Trophoblast cell (in vitro differentiated cells and primary cell): ENCODE data around the gene BPIFB4.

ENCODE experiments used
- DNase-seq, 2 donors: peaks; one replicate each; pipeline ENCODE4 v3.0.0-alpha.2; 2016
- H2AFZ ChIP-seq: 2 replicates; pipeline ENCODE4 v1.6.1; 2013; ENCODE audit warnings: low read length, moderate library complexity, mild to moderate bottlenecking; ENCODE audit not compliant: insufficient read depth, poor library complexity
- H2AK5ac ChIP-seq: 2 replicates; pipeline ENCODE4 v1.6.1; 2013; ENCODE audit warnings: mild to moderate bottlenecking, low read length
- H2BK120ac ChIP-seq: 2 replicates; pipeline ENCODE4 v1.6.1; 2013; ENCODE audit warnings: low read length, mild to moderate bottlenecking, moderate library complexity; ENCODE audit not compliant: insufficient read depth, poor library complexity
- H2BK12ac ChIP-seq: 2 replicates; pipeline ENCODE4 v1.6.1; 2013; ENCODE audit warnings: mild to moderate bottlenecking, low read length, moderate library complexity
- H2BK5ac ChIP-seq: 2 replicates; pipeline ENCODE4 v1.6.1; 2013; ENCODE audit warnings: low read length, low read depth, moderate library complexity, mild to moderate bottlenecking; ENCODE audit not compliant: poor library complexity
- H3K14ac ChIP-seq: 2 replicates; pipeline ENCODE4 v1.6.1; 2013; ENCODE audit warnings: mild to moderate bottlenecking, low read length
- H3K18ac ChIP-seq: 2 replicates; pipeline ENCODE4 v1.6.1; 2013; ENCODE audit warnings: mild to moderate bottlenecking, low read length
- H3K23ac ChIP-seq: 2 replicates; pipeline ENCODE4 v1.6.1; 2013; ENCODE audit warnings: low read length
- H3K27ac ChIP-seq: 2 replicates; pipeline ENCODE4 v1.5.1; 2013; ENCODE audit warnings: low read depth, mild to moderate bottlenecking, inconsistent platforms, low read length, moderate library complexity
- H3K27me3 ChIP-seq: 2 replicates; pipeline ENCODE4 v1.6.1; 2013; ENCODE audit warnings: inconsistent platforms, mild to moderate bottlenecking, low read length, moderate library complexity; ENCODE audit not compliant: insufficient read depth
- H3K36me3 ChIP-seq, 2 experiments: 1 replicate in 1 of 2; 2 replicates in 1 of 2; pipeline ENCODE4 v1.6.1; 2013; ENCODE audit warnings: low read length in 2 of 2, mild to moderate bottlenecking in 2 of 2, moderate library complexity in 1 of 2; ENCODE audit not compliant: insufficient read depth in 2 of 2, control insufficient read depth in 1 of 2
- H3K4ac ChIP-seq: 2 replicates; pipeline ENCODE4 v1.6.1; 2013; ENCODE audit warnings: low read depth, mild to moderate bottlenecking, low read length, moderate library complexity
- H3K4me1 ChIP-seq, 2 experiments: 1 replicate in 1 of 2; 2 replicates in 1 of 2; pipeline ENCODE4 v1.6.1; 2013; ENCODE audit warnings: low read length in 2 of 2, mild to moderate bottlenecking in 2 of 2, moderate library complexity in 1 of 2; ENCODE audit not compliant: insufficient read depth in 2 of 2, control insufficient read depth in 1 of 2
- H3K4me2 ChIP-seq: 2 replicates; pipeline ENCODE4 v1.6.1; 2013; ENCODE audit warnings: inconsistent platforms, mild to moderate bottlenecking, low read length, moderate library complexity
- H3K4me3 ChIP-seq: 2 replicates; pipeline ENCODE4 v1.5.1; 2013; ENCODE audit warnings: mild to moderate bottlenecking, low read depth, low read length, inconsistent platforms
- H3K79me1 ChIP-seq: one replicate; pipeline ENCODE4 v1.6.1; 2013; ENCODE audit warnings: low read length
- H3K79me2 ChIP-seq: 2 replicates; pipeline ENCODE4 v1.6.1; 2013; ENCODE audit warnings: low read length, mild to moderate bottlenecking; ENCODE audit not compliant: control insufficient read depth, insufficient read depth, poor library complexity
- H3K9ac ChIP-seq: 2 replicates; pipeline ENCODE4 v1.6.1; 2013; ENCODE audit warnings: mild to moderate bottlenecking, low read length
- H3K9me3 ChIP-seq: 2 replicates; pipeline ENCODE4 v1.6.1; 2013; ENCODE audit warnings: low read depth, mild to moderate bottlenecking, control low read depth, inconsistent platforms, low read length; ENCODE audit not compliant: insufficient read depth
- H4K12ac ChIP-seq: 2 replicates; pipeline ENCODE4 v1.6.1; 2013; ENCODE audit warnings: low read depth, mild to moderate bottlenecking, low read length, moderate library complexity
- H4K8ac ChIP-seq: 2 replicates; pipeline ENCODE4 v1.6.1; 2013; ENCODE audit warnings: low read depth, mild to moderate bottlenecking, low read length, moderate library complexity
- H4K91ac ChIP-seq: one replicate; pipeline ENCODE4 v1.6.1; 2013; ENCODE audit warnings: low read depth, mild to moderate bottlenecking, low read length, moderate library complexity
- WGBS: extraction: QIAGEN DNeasy Blood & Tissue Kit; methylation state at CpG from one replicate; pipeline ENCODE4 v1.1.7; 2013; ENCODE audit warnings: missing lambda C conversion rate; ENCODE audit not compliant: insufficient read length, insufficient coverage; ENCODE audit errors: extremely low coverage; 5-methylcytosine and 5-hydroxymethylcytosine counted together

The BPIFB4 gene

GRCh38 chr20:33037456-33037855 lies 42.0 kb upstream of the BPIFB4 start:
- no peaks in the 10 kb centered on the region for H3K9me3 ChIP-seq
- no peak overlapping the region for H2AK5ac ChIP-seq
- no peak overlapping the region for H3K14ac ChIP-seq
- no peak overlapping the region for H3K4ac ChIP-seq
- no peaks in the 10 kb centered on the region for H3K36me3 ChIP-seq
- H3K27ac ChIP-seq, result no peak overlapping the region
- WGBS, result no CpG with 5 or more reads among the region's 5 CpGs
- no peak overlapping the region for H4K8ac ChIP-seq
- H2BK5ac ChIP-seq, result no peak overlapping the region
- no peak for DNase-seq
- H4K12ac ChIP-seq, result no peak overlapping the region
- no peak overlapping the region for H3K4me2 ChIP-seq
- no peak overlapping the region for H3K18ac ChIP-seq
- no peak overlapping the region for H2AFZ ChIP-seq
- no peak overlapping the region for H3K9ac ChIP-seq
- H2BK12ac ChIP-seq, result no peak overlapping the region
- no peak overlapping the region for H2BK120ac ChIP-seq
- no peaks in the 10 kb centered on the region for H3K27me3 ChIP-seq
- no peaks in the 10 kb centered on the region for H3K4me1 ChIP-seq
- H4K91ac ChIP-seq, result no peak overlapping the region
- no peaks in the 10 kb centered on the region for H3K79me2 ChIP-seq
- H3K23ac ChIP-seq, result no peak overlapping the region
- H3K79me1 ChIP-seq, result no peaks in the 10 kb centered on the region
- H3K4me3 ChIP-seq, result no peak overlapping the region

GRCh38 chr20:33038243-33038642 lies 41.2 kb upstream of the BPIFB4 start:
- Histone ChIP-seq H3K9ac (no peak overlapping the region), H3K23ac (no peak overlapping the region), H3K27ac (no peak overlapping the region), H3K14ac (no peak overlapping the region), H3K4me3 (no peak overlapping the region), H3K79me2 (no peaks in the 10 kb centered on the region), H2AFZ (no peak overlapping the region), H3K79me1 (no peaks in the 10 kb centered on the region), H3K27me3 (no peaks in the 10 kb centered on the region), H4K8ac (no peak overlapping the region), H3K9me3 (no peaks in the 10 kb centered on the region), H2AK5ac (no peak overlapping the region), H3K4me1 (no peaks in the 10 kb centered on the region), H2BK5ac (no peak overlapping the region), H4K12ac (no peak overlapping the region), H3K36me3 (no peaks in the 10 kb centered on the region), H3K4me2 (no peak overlapping the region), H2BK120ac (no peak overlapping the region), H3K4ac (no peak overlapping the region), H2BK12ac (no peak overlapping the region), H4K91ac (no peak overlapping the region), H3K18ac (no peak overlapping the region)
- WGBS, result 100% methylated on average over 2 of the region's 4 CpGs
- DNase-seq, result no peak

- Histone ChIP-seq H3K79me1 (no peaks in the 10 kb centered on the region), H4K8ac (no peak overlapping the region), H2AK5ac (no peak overlapping the region), H3K18ac (no peak overlapping the region), H2AFZ (no peak overlapping the region), H3K27ac (no peak overlapping the region), H3K4me1 (no peaks in the 10 kb centered on the region), H3K4me2 (no peak overlapping the region), H4K91ac (no peak overlapping the region), H3K14ac (no peak overlapping the region), H3K27me3 (no peaks in the 10 kb centered on the region), H2BK120ac (no peak overlapping the region), H4K12ac (no peak overlapping the region), H3K9me3 (peaks cover 10% of the 10 kb centered on the region), H2BK12ac (no peak overlapping the region), H3K9ac (no peak overlapping the region), H3K4ac (no peak overlapping the region), H2BK5ac (no peak overlapping the region), H3K4me3 (no peak overlapping the region), H3K36me3 (no peaks in the 10 kb centered on the region), H3K23ac (no peak overlapping the region), H3K79me2 (no peaks in the 10 kb centered on the region)
- no peak for DNase-seq
- no CpG with 5 or more reads among the region's 3 CpGs for WGBS
These were observed 37.0 kb upstream of the BPIFB4 start for GRCh38 chr20:33042430-33042829.

GRCh38 chr20:33042983-33043730 lies 36.3 kb upstream of the BPIFB4 start:
- no peak overlapping the region for H2AK5ac ChIP-seq
- no peak overlapping the region for H2BK120ac ChIP-seq
- no peak overlapping the region for H3K4me3 ChIP-seq
- H3K27me3 ChIP-seq, result no peaks in the 10 kb centered on the region
- no peaks in the 10 kb centered on the region for H3K79me1 ChIP-seq
- peaks cover 17% of the 10 kb centered on the region for H3K9me3 ChIP-seq
- no CpG with 5 or more reads among the region's 2 CpGs for WGBS
- H3K79me2 ChIP-seq, result no peaks in the 10 kb centered on the region
- no peaks in the 10 kb centered on the region for H3K4me1 ChIP-seq
- no peak overlapping the region for H3K9ac ChIP-seq
- no peak overlapping the region for H2BK12ac ChIP-seq
- H4K8ac ChIP-seq, result no peak overlapping the region
- no peak overlapping the region for H2AFZ ChIP-seq
- no peaks in the 10 kb centered on the region for H3K36me3 ChIP-seq
- no peak overlapping the region for H4K91ac ChIP-seq
- H2BK5ac ChIP-seq, result no peak overlapping the region
- H3K18ac ChIP-seq, result no peak overlapping the region
- no peak overlapping the region for H4K12ac ChIP-seq
- no peak overlapping the region for H3K14ac ChIP-seq
- no peak overlapping the region for H3K27ac ChIP-seq
- DNase-seq, result no peak
- no peak overlapping the region for H3K23ac ChIP-seq
- H3K4me2 ChIP-seq, result no peak overlapping the region
- no peak overlapping the region for H3K4ac ChIP-seq
